ENCODE measurements around the gene PRMT3.
"Not testable (repeated sequence)": the region's sequence is repeated elsewhere in the genome, so short reads cannot be mapped to it uniquely, and the experiment has no call there.

Gene PRMT3

DNA sequence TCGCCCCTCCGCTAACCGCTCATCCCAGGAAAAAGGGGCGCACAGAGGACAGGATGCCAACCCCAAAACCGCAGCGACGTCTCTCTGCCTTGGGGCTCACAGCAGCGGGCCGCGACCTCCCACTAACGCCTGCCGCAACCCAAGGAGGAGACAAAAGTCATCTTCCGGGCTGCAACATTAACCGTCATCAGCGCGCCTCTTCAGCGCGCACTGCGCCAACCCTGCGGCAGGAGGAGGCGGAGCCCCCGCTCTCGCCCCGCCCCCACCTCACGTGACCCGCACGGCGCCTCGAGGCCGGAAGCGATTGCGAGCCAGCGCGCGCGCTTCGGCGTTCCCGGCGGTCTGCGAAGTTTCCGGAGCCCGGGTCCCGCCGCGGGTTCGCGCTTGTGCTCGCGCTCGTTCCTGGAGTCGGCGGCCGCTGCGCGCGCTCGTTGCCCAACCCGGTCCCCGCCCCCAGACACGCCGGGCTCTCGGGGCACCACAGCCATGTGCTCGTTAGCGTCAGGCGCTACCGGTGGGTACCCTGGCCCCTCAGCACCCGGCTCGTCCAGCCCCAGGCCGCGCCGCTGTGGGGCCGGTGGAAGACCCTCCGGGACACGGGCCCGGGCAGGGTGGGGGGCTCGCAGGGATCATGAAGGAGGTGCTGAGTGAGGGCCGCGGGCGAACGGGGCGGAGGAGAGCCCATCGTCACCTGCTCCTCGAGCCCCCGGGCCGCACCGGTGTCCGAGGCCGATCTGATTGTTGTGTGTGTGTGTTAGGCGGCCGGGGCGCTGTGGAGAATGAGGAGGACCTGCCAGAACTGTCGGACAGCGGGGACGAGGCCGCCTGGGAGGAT is at the start of gene PRMT3:
TSS of gene PRMT3 (plus strand) at position 456 of the 835 bp plus-strand sequence. CDS start at position 487, 31 bp downstream.
- DNase-seq (ENCODE audit: low read depth in 2 of 2) = peak; percentile 92 to 94

DNA sequence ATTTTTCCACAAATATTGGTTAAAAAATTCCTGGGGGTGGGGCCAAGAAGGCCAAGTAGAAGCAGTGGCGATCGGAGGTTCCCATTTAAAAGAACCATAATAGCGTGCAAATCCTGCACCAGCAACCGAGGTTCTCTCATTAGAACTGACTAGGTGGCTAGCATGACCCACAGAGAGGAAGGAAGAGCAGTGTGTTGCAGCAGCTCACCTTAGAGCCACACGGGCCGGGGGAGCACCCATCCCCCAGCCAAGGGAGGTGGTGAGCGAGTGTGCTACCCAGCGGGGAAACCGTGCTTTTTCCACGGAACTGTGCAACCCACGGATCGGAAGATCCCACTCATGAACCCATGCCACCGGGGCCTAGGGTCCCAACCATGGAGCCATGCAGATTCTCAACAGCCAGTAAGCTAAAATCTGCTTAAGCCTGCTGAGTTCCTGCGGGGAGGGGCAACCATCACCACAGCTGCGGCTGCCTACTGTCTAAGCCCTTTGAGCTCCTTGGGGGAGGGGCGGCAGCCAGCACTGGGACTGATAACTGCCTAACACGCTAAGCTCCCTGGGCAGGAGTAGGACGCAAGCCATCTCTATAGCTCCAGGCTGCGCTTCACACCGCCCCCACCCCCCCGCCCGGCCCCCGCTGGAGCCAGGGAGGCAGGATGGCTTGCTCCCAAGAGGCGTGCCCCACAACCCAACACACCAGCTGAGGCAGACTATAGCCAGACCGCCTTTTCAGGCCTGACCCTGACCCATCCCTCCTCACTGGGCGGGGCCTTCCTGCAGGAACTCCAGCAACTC is 45.0 kb upstream of the PRMT3 start:
- DNase-seq (ENCODE audit: low read depth in 2 of 2) = no peak

DNA sequence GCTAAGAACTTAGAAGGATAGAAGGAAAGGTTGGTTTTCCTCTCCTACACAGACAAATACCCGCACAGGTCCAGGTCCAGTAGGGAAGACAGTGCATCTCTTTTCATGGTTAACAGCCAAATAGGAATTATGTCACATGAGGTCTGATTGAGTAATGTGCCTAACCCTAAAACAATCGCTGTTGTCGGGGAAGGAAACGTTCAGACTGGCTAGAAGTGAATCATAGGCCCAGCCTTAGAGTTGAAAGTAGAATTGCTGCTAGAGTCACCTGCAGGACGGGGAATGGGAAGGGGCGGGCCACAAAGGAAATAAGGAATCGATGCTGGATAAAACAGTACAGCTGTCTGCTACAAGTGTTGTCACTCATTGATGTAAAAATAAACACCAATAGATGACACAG is 36.4 kb upstream of the PRMT3 start:
- no peak for DNase-seq (ENCODE audit: low read depth in 2 of 2)

DNA sequence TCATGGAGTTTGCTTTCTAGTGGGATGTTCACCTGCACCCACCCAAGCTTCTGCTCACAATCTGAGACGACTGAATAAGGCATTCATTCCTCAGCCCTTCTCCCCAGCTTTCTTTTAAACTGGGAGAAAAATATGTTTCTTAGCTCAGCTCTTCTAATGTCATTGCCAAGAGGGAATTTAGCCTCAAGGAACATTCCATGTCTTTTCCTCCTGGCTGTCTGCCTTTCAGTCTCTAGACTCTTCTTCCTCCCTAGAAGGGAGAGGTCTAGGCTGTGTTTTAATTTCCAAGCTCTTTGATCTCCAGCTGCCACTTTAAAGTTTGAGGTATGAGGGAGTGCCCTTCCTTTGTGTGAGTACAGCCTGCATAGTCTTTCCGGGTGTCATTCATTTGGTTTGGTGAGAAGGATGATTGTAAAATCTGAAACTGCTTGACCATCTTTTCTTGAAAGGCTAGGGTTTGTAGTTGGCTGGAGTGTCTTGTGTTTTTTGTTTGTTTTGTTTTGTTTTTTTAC is 35.7 kb upstream of the PRMT3 start:
- no peak for DNase-seq (ENCODE audit: low read depth in 2 of 2)

DNA sequence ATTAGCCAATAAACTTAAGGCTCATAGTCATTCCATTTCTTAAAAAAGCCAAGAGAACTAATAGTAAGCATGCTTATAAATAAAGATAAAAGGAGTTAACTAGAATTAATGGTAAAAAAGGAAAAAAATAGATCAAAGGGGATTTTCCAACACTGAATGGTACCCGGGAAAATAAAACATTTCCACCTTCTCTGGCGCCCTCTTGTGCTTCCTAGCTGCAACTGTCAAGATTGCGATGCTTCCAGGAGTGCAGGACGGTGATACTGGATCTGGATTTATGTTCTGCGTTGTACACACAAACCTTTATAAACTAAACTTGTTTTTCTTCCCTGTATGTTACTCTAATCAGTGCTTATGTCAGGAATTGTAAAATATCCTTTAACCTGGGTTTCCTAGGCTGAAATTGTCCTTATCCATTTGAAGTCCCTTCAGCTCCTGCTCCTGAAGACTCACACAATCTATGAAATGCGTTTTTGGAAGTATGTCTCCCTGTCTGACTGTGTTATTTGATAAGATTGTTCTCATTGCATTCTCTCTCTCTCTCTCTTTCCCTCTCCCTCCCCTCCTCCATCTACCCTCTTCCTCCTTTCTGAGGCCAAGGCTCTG is 33.6 kb upstream of the PRMT3 start:
- DNase-seq (ENCODE audit: low read depth in 2 of 2) = no peak

DNA sequence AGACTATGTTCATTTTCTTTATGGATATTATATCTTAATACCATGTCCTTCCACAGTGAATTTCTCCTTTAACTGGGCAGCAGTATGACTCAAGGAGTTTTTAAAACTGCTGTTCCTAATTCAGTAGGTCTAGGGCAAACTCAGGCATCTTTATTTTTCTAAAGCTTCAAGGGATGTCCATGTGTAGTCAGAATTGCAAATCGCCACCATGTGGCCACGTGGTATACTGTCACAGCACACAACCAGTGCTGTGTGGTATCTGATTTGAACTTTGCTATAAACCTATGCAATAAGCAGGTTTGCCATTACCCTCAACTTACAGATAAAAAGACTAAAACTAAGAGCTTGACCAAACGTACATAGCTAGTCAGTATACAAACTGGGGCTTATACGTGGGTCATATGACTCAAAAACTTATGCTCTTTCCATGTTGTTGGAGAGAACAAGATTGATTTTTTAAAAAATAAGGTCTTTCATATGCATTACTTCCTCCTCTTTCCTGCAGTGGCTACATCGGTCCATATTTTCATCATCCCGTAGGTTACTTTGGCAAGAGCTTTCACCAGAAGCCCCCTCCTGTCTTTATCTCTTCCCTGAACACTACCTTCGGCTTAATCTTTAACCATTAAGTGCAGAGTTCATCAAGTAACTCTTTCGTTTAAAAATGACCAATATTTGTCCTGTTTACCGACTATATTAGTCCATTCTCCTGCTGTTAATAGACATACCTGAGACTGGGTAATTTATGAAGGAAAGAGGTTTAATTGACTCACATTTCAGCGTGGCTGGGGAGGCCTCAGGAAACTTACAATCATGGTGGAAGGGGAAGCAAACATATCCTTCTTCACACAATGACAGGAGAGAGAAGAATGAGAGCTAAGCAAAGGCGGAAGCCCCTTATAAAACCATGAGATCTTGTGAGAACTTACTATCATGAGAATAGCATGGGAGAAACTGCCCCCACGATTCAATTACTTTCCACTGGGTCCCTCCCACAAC is 32.0 kb upstream of the PRMT3 start:
- DNase-seq (ENCODE audit: low read depth in 2 of 2) = no peak

DNA sequence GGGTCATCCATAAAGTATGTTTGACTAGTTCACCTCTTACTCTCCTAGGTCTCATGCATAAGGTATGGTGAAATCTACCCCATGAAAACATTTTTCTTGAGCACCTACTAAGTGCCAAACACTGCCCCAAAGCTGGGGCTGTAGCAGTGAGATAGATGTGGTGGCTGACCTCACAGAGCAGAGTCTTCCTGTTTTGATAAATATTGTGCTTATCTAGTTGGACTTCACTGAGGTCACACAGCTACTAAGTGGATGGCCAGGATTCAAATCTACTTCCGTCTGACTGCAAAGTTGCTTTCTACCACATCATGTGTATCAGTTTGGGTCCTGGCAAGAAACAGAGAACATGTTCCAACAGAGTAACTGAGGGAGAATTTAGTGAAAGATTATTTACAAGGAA is 30.4 kb upstream of the PRMT3 start:
- DNase-seq (ENCODE audit: low read depth in 2 of 2) = no peak

DNA sequence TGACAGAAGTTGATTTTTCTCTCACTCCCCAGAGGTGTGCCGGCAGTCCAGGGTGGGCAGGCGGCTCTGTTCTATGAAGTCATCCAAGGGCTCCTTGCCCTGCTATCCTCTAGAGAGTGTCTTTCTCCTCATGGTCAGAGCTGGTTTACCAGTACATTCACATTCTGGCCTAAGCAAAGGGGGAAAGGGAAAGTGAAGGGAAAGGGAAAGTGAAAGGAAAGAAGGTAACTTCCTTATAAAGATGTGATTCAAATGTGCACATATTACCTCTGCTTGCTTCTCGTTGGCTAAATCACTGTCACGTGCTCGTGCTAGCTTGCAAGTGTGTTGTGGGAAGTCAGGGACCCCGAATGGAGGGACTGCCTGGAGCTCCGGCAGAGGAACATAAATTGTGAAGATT is 26.9 kb upstream of the PRMT3 start:
- DNase-seq (ENCODE audit: low read depth in 2 of 2) = no peak

DNA sequence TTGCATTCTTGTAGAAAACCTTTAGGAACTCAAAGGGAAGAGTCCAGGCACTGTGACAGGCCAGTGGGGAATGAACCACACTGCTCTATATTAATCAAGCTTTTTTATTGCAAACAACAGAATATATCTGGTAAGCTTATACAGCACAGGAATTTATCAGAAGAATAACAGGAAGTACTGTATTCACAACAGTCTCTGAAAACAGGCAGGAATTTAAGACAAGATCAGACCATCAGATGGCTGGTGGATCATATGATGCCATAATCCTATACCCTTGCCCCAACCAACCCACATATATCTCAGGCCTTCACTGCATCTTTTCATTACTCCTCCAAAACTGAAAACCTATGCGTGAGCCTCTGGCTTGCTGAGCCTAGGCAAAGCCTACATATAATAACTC is 25.0 kb upstream of the PRMT3 start:
- DNase-seq (ENCODE audit: low read depth in 2 of 2) = no peak

DNA sequence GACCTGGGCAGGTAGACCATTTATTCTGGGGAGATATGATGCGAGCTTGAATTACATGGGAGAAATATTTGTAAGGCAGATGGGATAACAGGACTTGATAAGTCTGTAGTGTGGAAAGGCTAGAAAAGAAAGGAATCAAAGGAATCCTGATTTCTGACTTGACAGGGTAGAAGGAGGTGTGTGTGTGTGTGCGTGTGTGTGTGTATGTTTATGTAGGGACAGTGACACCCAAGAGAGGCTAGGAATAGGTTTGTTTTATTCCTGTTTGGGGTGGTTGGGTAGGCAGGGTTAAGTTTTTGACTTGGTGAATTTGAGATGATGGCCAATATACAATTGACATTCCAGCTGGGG is 24.4 kb upstream of the PRMT3 start:
- DNase-seq (ENCODE audit: low read depth in 2 of 2) = no peak

DNA sequence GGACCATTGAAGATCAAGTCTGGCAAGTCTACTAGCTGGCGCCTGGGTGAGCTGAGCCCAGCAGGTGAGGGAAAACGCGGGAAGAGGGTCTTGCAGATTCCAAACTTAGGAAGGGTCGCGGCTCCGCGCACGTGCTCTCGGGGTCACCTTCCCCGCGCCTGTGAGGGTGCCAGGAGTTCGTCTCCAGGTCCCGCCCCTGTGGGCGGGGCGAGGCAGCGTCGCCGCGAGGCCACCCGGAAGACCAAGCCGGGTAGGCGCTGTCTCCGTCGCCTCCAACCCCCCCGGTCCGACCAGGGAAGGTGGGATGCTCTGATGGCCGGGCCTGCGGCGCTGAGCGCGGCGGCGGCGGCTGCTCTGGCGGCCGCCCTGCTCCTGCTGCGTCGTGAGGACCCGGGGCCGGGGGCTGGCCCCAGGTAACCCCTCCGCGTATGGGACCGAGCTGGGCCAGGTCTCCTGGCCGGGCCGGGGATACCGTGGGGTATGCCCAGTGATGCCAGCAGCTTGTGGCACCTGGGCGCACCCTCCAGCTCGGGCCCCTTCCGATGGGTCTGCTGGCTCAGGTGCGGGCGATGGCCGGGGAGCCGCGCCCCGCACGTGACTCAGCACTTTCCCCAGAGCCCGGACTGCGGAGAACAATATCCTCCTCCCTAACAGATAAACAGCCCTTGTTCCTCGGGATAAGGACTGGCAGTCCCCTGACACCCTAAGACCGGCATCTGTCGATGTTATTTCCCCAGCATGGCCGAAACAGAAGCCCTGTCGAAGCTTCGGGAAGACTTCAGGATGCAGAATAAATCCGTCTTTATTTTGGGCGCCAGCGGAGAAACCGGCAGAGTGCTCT is 23.8 kb upstream of the PRMT3 start, which contains the start of gene HTATIP2:
TSS of gene HTATIP2 (plus strand) at position 215 of the 841 bp plus-strand sequence. CDS start at position 739, 524 bp downstream.
- DNase-seq (ENCODE audit: low read depth in 2 of 2) = peak; percentile 61 to 65

DNA sequence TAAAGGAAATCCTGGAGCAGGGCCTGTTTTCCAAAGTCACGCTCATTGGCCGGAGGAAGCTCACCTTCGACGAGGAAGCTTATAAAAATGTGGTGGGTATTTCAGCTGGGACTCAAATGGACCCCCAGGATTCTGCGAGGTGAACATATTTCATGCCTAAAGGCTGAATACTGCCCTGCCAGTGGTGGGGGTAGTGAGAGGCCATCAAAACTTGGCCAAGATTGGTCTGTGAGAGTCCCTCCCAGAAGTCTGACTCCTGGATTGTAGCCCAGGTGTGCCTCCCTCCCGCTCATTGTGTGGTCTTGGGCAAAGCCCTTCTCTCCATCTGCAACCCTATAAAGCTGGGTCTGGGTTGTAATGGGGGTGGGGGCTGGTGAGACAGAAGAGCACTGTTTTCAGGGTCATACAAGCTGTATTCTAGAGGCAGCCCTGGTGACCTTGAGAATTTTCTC is 23.1 kb upstream of the PRMT3 start:
- DNase-seq (ENCODE audit: low read depth in 2 of 2) = no peak

DNA sequence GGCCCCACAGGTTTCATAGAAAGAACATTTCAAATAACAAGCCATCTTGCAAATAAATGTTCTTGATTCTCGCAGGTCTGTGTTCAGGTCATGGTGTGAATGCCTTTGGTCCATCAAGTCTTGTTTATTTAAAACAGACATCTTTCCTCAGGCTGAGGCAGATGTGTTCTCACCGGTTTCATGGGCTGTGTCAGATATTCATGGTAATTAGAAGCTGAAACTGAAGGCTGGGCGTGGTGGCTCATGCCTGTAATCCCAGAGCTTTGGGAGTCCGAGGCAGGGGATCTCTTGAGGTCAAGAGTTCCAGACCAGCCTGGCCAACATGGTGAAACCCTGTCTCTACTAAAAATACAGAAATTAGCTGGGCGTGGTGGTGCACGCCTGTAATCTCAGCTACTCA is 22.1 kb upstream of the PRMT3 start:
- DNase-seq (ENCODE audit: low read depth in 2 of 2) = not testable (repeated sequence)

DNA sequence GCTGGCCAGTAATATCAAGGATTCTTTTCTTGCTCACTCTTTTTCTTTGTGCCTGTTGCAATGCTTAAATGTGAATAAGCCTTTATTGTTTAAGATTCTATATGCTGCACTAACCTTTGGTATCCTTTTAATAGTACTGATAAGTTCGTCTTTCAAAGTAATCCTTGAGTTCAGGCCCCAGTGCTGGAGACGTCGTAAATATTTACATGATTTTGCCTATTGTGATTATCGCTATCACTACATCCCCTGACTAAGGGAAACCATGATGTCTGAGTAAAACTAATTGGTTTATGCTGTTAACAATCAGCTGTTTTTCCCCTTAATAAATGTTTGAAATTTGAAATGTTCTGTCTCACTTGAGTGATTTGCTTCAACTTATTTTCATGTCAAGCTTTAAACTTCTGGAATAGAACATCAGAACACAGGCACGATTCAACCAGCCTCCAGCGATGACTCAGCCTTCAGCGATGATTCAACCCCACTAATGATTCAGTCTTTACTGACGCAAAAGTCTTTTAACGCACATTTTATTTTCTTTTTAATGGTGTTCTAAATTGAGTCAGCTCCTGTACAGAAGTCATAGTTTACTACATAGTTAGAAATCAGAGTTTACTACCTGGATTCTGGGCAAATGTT is 20.1 kb upstream of the PRMT3 start:
- peak; percentile 39 to 55 for DNase-seq (ENCODE audit: low read depth in 2 of 2)

DNA sequence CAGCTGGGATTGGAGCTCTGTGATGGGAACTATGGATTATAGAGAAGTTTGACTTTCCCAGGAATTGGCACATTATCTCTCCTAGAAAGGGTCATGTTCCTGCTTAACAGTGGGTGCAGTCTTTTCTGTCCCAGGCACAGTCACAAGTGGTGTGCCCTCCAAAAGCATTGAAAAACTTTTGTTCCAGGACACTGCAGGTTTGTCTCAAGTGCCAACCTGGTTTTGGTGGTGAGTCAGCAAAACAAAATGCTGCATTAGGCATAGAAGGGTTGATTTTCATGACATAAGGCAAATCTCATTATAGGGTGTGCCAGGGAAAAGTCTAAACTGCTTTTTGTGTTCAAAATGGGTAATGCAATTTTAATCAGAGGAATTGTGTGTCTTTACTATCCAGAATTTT is 19.1 kb upstream of the PRMT3 start:
- no peak for DNase-seq (ENCODE audit: low read depth in 2 of 2)

DNA sequence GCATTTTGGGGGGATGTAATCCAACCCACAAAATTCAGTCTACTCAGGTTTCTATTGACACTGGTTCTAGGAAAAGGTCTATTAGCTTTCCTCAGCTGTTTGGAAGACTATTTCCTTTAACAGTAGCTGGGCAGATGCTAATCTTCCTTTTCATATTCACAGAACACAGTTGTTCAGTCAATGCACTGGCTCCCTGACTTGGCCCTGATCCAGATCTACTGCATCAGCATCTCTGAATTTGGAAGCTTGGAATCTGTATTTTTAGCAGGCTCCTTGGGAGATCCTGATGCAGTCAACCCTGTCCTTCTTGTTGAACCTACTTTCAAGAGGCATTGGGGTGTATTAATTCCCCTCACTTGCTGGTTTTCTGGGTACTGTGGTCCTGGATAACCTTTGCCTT is 17.7 kb upstream of the PRMT3 start:
- DNase-seq (ENCODE audit: low read depth in 2 of 2) = no peak

DNA sequence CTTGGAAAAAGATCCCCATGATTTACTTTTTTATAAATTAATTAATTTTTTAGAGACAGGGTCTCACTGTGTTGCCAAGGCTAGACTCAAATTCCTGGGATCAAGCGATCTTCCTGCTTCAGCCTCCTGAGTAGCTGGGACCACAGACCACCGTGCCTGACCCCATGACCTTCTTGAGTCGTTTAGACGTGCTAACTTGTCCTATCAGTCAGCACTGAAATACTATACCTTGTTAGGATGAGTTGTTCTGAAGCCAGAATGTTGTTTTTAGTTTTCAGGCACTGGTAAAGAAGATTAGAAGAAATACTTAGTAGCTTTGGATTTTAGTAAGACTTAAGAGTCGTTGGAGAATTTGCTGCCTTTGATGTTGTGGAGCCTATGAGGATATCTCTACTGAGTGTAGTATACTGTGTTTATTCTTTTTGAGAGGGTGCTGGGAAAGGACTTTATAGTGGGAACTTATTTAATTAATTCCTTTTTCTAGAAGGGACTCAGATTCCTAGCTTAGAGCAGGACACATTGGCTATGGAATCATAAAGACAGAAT is 15.4 kb upstream of the PRMT3 start:
- no peak for DNase-seq (ENCODE audit: low read depth in 2 of 2)

DNA sequence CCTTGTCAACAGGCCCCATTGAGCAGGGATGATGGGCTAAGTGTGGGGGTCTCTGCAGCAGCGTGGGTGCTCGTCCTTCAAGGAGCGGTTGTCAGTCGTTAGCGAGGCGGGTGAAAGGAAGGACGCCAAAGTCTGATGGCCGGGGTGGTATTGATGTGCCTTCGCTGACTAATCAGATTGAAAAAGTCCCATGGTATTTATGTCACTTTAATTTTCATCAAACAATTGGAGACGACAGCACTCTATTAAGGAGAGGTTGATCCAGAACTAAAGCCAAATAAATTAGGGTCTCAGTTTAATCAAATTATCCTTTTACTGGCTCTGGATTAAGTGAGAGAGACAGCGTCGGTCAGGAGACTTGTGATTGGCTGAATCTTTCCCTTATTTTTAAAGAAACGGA is 14.4 kb upstream of the PRMT3 start:
- no peak for DNase-seq (ENCODE audit: low read depth in 2 of 2)

DNA sequence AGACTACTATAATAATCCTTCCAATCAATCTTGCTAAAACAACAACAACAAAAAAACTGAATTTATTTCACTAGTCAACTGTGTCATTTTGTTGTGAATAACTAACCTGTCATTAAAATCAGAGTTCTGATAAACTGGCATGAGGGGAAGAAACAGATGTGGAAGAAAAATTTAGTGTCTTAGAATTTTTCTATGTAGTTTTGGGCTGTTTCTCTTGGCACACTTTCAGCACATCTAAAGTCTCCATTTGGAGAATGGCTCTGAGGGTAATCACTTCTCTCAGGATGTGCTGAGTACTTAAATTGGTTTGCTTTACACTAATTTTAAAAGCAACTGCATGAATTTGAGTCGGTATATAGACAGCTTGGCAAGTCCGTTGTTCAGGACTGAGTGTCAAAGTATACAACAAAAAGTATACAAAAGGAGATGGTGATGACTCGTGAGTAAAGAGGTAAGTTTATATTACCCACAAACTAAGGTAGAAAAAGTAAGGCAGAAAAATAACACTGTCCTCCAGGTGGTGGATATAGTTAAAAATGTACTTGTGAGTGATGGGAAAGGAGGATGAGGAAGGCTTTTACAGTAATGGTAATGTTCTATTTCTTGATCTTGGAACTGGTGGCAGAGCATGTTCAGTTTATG is 13.8 kb upstream of the PRMT3 start:
- no peak for DNase-seq (ENCODE audit: low read depth in 2 of 2)
